GM04504 (cell line): ENCODE results near the gene OR2T8.

ENCODE experiments used
- DNase-seq: peaks from one replicate; pipeline ENCODE4 v3.0.0-alpha.2; 2012; ENCODE audit warnings: low read depth

OR2T8 gene

DNA sequence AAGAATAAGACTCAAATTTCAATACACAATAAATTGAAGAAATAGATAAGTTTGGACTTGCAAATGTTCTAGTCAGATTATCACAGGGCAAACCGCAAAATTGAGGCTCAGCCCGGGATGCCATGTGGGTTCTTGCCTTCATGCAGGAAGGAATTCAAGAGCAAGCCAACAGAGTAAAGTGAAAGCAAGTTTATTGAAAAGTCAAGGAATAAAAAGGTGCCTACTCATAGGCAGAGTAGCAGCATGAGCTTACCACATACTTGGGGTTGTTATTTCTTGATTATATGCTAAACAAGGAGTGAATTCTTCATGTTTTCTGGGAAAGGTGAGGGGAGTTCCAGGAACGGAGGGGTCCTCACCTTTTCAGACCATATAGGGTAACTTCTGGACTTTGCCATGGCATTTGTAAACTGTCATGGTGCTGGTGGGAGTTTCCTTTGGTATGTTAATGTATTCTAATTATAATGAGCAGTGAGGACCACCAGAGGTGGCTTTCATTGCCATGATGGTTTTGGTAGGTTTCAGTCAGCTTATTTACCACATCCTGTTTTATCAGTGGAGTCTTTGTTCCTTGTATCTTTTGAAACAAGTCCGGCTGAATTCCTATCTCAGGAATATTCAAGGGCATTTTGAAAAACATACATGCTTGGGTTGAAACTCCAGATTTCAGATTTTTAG lies 43.0 kb downstream of the OR2T8 start:
- DNase-seq, result no peak

GRCh38 chr1:247964933-247965332 lies 44.9 kb downstream of the OR2T8 start, which contains the start of gene OR2AK2:
Gene OR2AK2, plus strand, starts transcription at chr1:247965233. Its CDS starts 144 bp downstream, at chr1:247965377.
- DNase-seq, result no peak

DNA sequence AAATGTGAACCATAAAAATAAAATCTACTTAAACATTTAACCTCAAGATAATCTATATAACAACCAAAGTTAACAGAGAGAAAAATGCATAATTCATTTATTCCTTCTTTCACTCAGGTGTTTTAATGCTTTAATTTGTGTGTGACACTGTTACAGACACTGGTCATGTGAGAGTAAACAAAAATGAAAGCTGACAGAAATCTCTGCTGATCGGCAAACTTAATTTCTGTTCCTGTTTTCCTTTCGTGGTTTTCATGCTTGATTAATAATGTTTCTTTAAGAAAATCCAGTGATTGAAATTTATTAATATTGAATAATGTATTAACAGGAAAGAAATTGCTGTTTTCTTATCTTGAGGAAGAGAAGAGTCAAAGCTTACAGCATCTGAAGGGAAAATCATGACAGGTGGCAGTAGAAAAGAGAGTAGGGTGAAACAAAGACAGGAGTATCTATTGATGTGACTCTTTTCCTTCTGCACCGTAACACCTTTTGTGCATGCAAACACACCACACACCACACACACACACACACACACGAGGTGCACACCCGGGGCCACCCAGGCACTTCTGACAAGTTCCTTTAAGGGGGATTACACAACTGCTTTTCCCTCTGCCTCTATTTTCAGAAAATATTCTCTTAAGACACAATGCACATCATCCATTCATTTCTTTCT lies 46.6 kb downstream of the OR2T8 start:
- no peak for DNase-seq
